HepG2 (cell line): ENCODE measurements around the gene HECTD2. TPM values are rescaled to one million over a fixed set of nuclear protein-coding genes. Genes with fewer than 3 reads are reported as not detected.

Source experiments
- MLLT10 ChIP-seq: sonication (generic); formaldehyde crosslinking; IDR thresholded peaks from 2 replicates; pipeline ENCODE4 v1.4.0; 2020; ENCODE audit warnings: missing genetic modification reagents
- MNT ChIP-seq: fragments of 450-650 bp; IDR thresholded peaks from 2 replicates; pipeline ENCODE4 v1.6.1; 2016
- PPARG ChIP-seq: conservative IDR thresholded peaks from 2 replicates; pipeline ENCODE4 v1.6.1; 2016; ENCODE audit warnings: missing biosample characterization, missing genetic modification reagents
- SALL2 ChIP-seq: sonication (generic); formaldehyde crosslinking; IDR thresholded peaks from 2 replicates; pipeline ENCODE4 v1.8.1; 2023; ENCODE audit warnings: mild to moderate bottlenecking, missing genetic modification reagents, inconsistent platforms
- SIX4 ChIP-seq: sonication (generic); formaldehyde crosslinking; IDR thresholded peaks from 2 replicates; pipeline ENCODE4 v1.4.0; 2020; ENCODE audit warnings: missing genetic modification reagents
- UBTF ChIP-seq: sonication (generic); formaldehyde crosslinking; IDR thresholded peaks from 2 replicates; pipeline ENCODE4 v1.4.0; 2020; ENCODE audit warnings: mild to moderate bottlenecking, missing genetic modification reagents
- ZNF282 ChIP-seq: fragments of 450-650 bp; IDR thresholded peaks from 2 replicates; pipeline ENCODE4 v1.6.1; 2018; ENCODE audit not compliant: partially characterized antibody
- ZNF367 ChIP-seq: sonication (generic); formaldehyde crosslinking; IDR thresholded peaks from 2 replicates; pipeline ENCODE4 v1.4.0; 2020; ENCODE audit warnings: missing genetic modification reagents, borderline replicate concordance
- ZNF609 ChIP-seq: sonication (generic); formaldehyde crosslinking; IDR thresholded peaks from 2 replicates; pipeline ENCODE4 v1.4.0; 2020; ENCODE audit warnings: mild to moderate bottlenecking, missing genetic modification reagents, borderline replicate concordance
- ZNF709 ChIP-seq: sonication (generic); formaldehyde crosslinking; IDR thresholded peaks from 2 replicates; pipeline ENCODE4 v1.5.0; 2020; ENCODE audit warnings: mild to moderate bottlenecking, missing genetic modification reagents
- ZNF775 ChIP-seq: sonication (generic); formaldehyde crosslinking; IDR thresholded peaks from 2 replicates; pipeline ENCODE4 v1.4.0; 2020; ENCODE audit warnings: missing genetic modification reagents, mild to moderate bottlenecking, moderate library complexity, borderline replicate concordance
- polyA plus RNA-seq, 8 experiments: library from polyadenylated mRNA; depleted of rRNA in 3 of 8; stranded (reverse) in 7 of 8; unstranded in 1 of 8; fragments of >200 nt; fragmentation: Illumina TruSeq in 4 of 8; extraction: Trizol in 4 of 8; gene quantifications; 2 replicates each; pipeline versions ENCODE4 v1.2.1 to v1.2.3, GENCODE V29; 2011 to 2016; ENCODE audit warnings: low read depth in 4 of 8, missing spikeins in 1 of 8, mixed read lengths in 1 of 8; ENCODE audit not compliant: insufficient read depth in 1 of 8
- total RNA-seq, 5 experiments: library from RNA; depleted of rRNA; stranded (reverse); fragments of >200 nt; fragmentation: Illumina TruSeq; extraction: Trizol; gene quantifications; 2 replicates each; pipeline ENCODE4 v1.2.3, GENCODE V29; 2016; ENCODE audit warnings: low read depth in 1 of 5
- TF ChIP-seq, protein P1 (sequence below): IDR thresholded peaks from 2 replicates; pipeline ENCODE4 v1.6.1; 2012; ENCODE audit warnings: low read depth, low read length, improper control_type of control experiment
- TF ChIP-seq, protein P2 (sequence below): sonication (generic); formaldehyde crosslinking; IDR thresholded peaks from 2 replicates; pipeline ENCODE4 v1.8.1; 2023; ENCODE audit warnings: mild to moderate bottlenecking, missing genetic modification reagents

The HECTD2 gene
- total and polyA plus RNA-seq, 2 of the 13 experiments (the other 11 are each of a cell fraction or from before 2014, with no cell fraction given), result 3.2 to 5.2 TPM

- TF ChIP-seq ZNF609 (CRISPR knock-in tag), result no peak
- no peak for TF ChIP-seq ZNF709 (CRISPR knock-in tag)
- no peak for TF ChIP-seq SIX4 (CRISPR knock-in tag)
- TF ChIP-seq, protein P1, sequence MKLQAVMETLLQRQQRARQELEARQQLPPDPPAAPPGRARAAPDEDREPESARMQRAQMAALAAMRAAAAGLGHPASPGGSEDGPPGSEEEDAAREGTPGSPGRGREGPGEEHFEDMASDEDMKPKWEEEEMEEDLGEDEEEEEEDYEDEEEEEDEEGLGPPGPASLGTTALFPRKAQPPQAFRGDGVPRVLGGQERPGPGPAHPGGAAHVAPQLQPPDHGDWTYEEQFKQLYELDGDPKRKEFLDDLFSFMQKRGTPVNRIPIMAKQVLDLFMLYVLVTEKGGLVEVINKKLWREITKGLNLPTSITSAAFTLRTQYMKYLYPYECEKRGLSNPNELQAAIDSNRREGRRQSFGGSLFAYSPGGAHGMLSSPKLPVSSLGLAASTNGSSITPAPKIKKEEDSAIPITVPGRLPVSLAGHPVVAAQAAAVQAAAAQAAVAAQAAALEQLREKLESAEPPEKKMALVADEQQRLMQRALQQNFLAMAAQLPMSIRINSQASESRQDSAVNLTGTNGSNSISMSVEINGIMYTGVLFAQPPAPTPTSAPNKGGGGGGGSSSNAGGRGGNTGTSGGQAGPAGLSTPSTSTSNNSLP, result no peak
- no peak for TF ChIP-seq ZNF775 (CRISPR knock-in tag)
- no peak for TF ChIP-seq PPARG (CRISPR knock-in tag)
- no peak for TF ChIP-seq UBTF
- TF ChIP-seq SALL2 (CRISPR knock-in tag), result no peak
- TF ChIP-seq ZNF282, result no peak
- no peak for TF ChIP-seq MNT
- TF ChIP-seq, protein P2, sequence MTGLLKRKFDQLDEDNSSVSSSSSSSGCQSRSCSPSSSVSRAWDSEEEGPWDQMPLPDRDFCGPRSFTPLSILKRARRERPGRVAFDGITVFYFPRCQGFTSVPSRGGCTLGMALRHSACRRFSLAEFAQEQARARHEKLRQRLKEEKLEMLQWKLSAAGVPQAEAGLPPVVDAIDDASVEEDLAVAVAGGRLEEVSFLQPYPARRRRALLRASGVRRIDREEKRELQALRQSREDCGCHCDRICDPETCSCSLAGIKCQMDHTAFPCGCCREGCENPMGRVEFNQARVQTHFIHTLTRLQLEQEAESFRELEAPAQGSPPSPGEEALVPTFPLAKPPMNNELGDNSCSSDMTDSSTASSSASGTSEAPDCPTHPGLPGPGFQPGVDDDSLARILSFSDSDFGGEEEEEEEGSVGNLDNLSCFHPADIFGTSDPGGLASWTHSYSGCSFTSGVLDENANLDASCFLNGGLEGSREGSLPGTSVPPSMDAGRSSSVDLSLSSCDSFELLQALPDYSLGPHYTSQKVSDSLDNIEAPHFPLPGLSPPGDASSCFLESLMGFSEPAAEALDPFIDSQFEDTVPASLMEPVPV (CRISPR knock-in tag), result no peak
- no peak for TF ChIP-seq ZNF367
- no peak for TF ChIP-seq MLLT10 (CRISPR knock-in tag)
Observed at GRCh38 chr10:91467114-91467513, 57.0 kb downstream of the HECTD2 start (continued).
